Measurements from ENCODE around the gene TMEM266. TPM values are rescaled to one million over a fixed set of nuclear protein-coding genes. Genes with fewer than 3 reads are reported as not detected.

The TMEM266 gene
- total RNA-seq, 1 donor = under 0.01 TPM

DNA sequence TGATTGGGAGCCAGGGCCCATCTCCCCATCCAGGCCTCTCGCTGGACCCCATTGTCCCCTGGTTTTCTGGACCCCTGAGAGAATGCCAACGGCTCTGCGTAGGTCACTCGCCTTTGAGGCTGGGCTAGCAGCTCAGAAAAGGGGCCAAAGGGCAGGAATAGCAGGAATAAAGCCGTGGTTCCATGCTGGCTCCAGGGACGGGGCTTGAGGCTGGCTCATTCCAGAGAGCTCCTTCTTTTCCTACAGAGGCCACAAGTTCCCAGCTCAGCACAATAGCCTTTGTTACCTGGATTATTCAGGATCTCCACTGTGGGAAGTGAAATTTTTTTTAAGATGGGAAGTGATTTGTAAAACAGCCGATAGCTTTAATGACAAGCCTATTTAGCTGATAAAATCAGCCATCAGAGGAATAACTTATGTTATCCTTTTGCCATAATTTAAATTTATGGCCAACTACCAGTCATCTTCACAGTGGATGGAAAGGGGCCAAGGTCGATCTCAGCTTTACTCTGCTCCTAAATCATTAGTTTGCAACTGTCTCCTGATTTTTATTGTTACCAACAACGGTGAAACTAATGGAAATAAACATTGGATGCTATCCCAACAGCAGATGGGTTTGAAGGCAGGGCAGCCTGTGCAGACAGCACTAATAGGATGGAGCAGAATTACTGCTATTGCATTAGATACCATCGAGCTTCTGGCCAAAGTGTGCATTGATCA is 124.3 kb downstream of the TMEM266 start:
- peak; percentile 26 for DNase-seq (ENCODE audit: low read depth)

DNA sequence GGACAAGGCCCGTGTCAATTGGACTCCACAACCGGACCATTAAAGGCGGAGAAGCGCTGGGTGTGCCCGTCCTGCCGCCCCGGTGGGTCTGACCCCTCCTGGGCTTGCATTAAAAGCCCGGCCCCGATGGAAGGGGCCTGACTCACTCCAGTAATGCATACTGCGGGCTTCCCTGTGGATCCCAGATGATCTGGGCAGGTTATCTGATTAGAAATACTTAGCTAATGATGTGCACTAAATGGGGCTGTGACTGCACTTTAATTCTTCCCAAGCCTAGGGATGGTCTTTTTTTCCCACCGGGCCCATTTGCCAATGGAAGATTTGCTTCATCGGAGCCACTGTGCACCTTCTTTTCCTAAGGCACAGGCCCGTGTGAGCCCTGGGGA is 124.9 kb downstream of the TMEM266 start:
- TF ChIP-seq, protein P1, sequence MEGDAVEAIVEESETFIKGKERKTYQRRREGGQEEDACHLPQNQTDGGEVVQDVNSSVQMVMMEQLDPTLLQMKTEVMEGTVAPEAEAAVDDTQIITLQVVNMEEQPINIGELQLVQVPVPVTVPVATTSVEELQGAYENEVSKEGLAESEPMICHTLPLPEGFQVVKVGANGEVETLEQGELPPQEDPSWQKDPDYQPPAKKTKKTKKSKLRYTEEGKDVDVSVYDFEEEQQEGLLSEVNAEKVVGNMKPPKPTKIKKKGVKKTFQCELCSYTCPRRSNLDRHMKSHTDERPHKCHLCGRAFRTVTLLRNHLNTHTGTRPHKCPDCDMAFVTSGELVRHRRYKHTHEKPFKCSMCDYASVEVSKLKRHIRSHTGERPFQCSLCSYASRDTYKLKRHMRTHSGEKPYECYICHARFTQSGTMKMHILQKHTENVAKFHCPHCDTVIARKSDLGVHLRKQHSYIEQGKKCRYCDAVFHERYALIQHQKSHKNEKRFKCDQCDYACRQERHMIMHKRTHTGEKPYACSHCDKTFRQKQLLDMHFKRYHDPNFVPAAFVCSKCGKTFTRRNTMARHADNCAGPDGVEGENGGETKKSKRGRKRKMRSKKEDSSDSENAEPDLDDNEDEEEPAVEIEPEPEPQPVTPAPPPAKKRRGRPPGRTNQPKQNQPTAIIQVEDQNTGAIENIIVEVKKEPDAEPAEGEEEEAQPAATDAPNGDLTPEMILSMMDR (IDR thresholded peaks at IDR 0.05; ENCODE audit: insufficient read depth, low read depth, low read length) = no peak
- no peak overlapping the region for H3K4me3 ChIP-seq (ENCODE audit: low read depth, low read length)
- DNase-seq (ENCODE audit: low read depth) = no peak

More for the DNA sequence above, 124.3 kb downstream of the TMEM266 start:
- no peak overlapping the region for H3K4me3 ChIP-seq (ENCODE audit: low read depth, low read length)
- TF ChIP-seq, protein P1 (IDR thresholded peaks at IDR 0.05; ENCODE audit: insufficient read depth, low read depth, low read length) = no peak

DNA sequence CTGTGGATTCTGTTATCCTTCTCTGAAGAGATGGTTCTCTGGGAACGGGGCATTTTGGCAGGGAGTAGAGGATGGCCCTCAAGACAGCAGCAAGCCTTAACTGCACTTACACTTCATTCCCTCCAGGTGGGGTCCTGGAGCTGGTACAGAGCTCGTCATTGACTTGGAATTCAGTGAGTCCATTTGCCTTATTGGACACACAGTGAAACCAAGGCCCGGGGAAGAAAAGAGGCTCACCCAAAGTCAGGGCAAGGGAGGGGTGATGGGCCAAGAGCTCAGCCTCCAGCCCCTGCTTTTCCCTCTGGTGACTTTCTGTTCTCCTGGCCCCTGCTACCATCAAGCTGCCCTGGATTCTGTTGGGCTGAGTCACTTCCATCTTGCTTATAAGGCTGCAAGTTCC is 125.9 kb downstream of the TMEM266 start:
- peak; percentile 73 for DNase-seq (ENCODE audit: low read depth)
- TF ChIP-seq, protein P1 (IDR thresholded peaks at IDR 0.05; ENCODE audit: insufficient read depth, low read depth, low read length) = peak; percentile 77
- H3K4me3 ChIP-seq (ENCODE audit: low read depth, low read length) = no peak overlapping the region

GRCh38 chr15:76187163-76187562 is 127.4 kb downstream of the TMEM266 start:
- TF ChIP-seq, protein P1 (IDR thresholded peaks at IDR 0.05; ENCODE audit: insufficient read depth, low read depth, low read length) = no peak
- no peak overlapping the region for H3K4me3 ChIP-seq (ENCODE audit: low read depth, low read length)
- DNase-seq (ENCODE audit: low read depth) = no peak

GRCh38 chr15:76189106-76189505 is 129.3 kb downstream of the TMEM266 start:
- TF ChIP-seq, protein P1 (IDR thresholded peaks at IDR 0.05; ENCODE audit: insufficient read depth, low read depth, low read length) = no peak
- DNase-seq (ENCODE audit: low read depth) = no peak
- no peak overlapping the region for H3K4me3 ChIP-seq (ENCODE audit: low read depth, low read length)

DNA sequence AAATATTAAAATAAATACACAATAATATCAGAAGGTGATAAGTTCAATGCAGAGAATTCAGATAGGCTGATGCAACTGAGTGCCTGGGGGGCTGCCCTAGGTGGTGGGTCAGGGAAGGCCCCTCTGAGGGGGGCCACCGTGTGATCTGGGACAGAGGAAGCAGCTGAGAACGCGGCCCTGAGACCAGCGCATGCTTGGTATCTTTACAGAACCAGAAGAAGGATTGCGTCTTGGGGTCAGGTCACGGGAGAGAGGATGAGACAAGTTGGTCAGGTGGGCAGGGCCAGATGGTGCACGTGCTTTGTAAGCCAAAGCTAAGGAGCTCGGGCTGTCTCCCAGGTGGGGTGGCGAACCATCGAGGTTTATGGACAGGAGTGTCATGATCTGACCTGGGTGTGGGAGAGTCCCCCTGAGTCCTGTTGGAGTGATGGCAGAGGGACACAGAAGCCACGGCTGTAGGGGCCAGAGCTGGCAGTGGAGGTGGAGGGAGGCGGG is 130.3 kb downstream of the TMEM266 start:
- DNase-seq (ENCODE audit: low read depth) = peak; percentile 27
- TF ChIP-seq, protein P1 (IDR thresholded peaks at IDR 0.05; ENCODE audit: insufficient read depth, low read depth, low read length) = no peak
- no peak overlapping the region for H3K4me3 ChIP-seq (ENCODE audit: low read depth, low read length)

Data from fibroblast of villous mesenchyme (primary cell).